ENCODE data around the gene JAG2.

Gene JAG2

GRCh38 chr14:105152794-105153241 is 15.8 kb downstream of the JAG2 start:
- Mint-ChIP-seq H3K4me1 (ENCODE audit: low read depth in 2 of 2) (no peaks in the 10 kb centered on the region), H3K9me3 (no peaks in the 10 kb centered on the region), H3K27ac (no peak overlapping the region), H3K4me3 (no peak overlapping the region), H3K27me3 (peaks cover 0 to 16% of the 10 kb centered on the region in 2 donors), H3K36me3 (ENCODE audit: insufficient read depth) (no peaks in the 10 kb centered on the region)
- DNase-seq (no peak), ATAC-seq (replicated peaks) (no peak)

- Mint-ChIP-seq H3K4me1 (ENCODE audit: low read depth in 2 of 2) (no peaks in the 10 kb centered on the region), H3K9me3 (no peaks in the 10 kb centered on the region), H3K36me3 (ENCODE audit: insufficient read depth) (no peaks in the 10 kb centered on the region), H3K4me3 (no peak overlapping the region), H3K27me3 (peaks cover 0 to 9% of the 10 kb centered on the region in 2 donors), H3K27ac (no peak overlapping the region)
- no peak for DNase-seq
- ATAC-seq (replicated peaks) = no peak
Observed at GRCh38 chr14:105151838-105152793, 16.5 kb downstream of the JAG2 start.

GRCh38 chr14:105151084-105151837 is 17.3 kb downstream of the JAG2 start:
- Mint-ChIP-seq H3K4me3 (no peak overlapping the region), H3K9me3 (no peaks in the 10 kb centered on the region), H3K27ac (no peak overlapping the region), H3K27me3 (peaks cover 0 to under 1% of the 10 kb centered on the region in 2 donors), H3K36me3 (ENCODE audit: insufficient read depth) (no peaks in the 10 kb centered on the region), H3K4me1 (ENCODE audit: low read depth in 2 of 2) (no peaks in the 10 kb centered on the region)
- DNase-seq = no peak
- ATAC-seq (replicated peaks) = no peak

- Mint-ChIP-seq H3K36me3 (ENCODE audit: insufficient read depth) (no peaks in the 10 kb centered on the region), H3K9me3 (no peaks in the 10 kb centered on the region), H3K4me1 (ENCODE audit: low read depth in 2 of 2) (no peaks in the 10 kb centered on the region), H3K27ac (no peak overlapping the region), H3K4me3 (no peak overlapping the region), H3K27me3 (no peaks in the 10 kb centered on the region)
- DNase-seq = no peak
- ATAC-seq (replicated peaks) = no peak
Observed at GRCh38 chr14:105150368-105151083, 18.1 kb downstream of the JAG2 start.

GRCh38 chr14:105150026-105150367 is 18.6 kb downstream of the JAG2 start:
- Mint-ChIP-seq H3K4me1 (ENCODE audit: low read depth in 2 of 2) (no peaks in the 10 kb centered on the region), H3K4me3 (no peak overlapping the region), H3K27me3 (no peaks in the 10 kb centered on the region), H3K36me3 (ENCODE audit: insufficient read depth) (no peaks in the 10 kb centered on the region), H3K27ac (no peak overlapping the region), H3K9me3 (no peaks in the 10 kb centered on the region)
- DNase-seq (no peak), ATAC-seq (replicated peaks) (no peak)

GRCh38 chr14:105149146-105149781 is 19.3 kb downstream of the JAG2 start:
- no peaks in the 10 kb centered on the region for H3K27me3 Mint-ChIP-seq
- H3K27ac Mint-ChIP-seq = no peak overlapping the region
- H3K36me3 Mint-ChIP-seq (ENCODE audit: insufficient read depth) = no peaks in the 10 kb centered on the region
- no peak for ATAC-seq (replicated peaks)
- no peak for DNase-seq
- no peaks in the 10 kb centered on the region for H3K9me3 Mint-ChIP-seq
- no peak overlapping the region for H3K4me3 Mint-ChIP-seq
- no peaks in the 10 kb centered on the region for H3K4me1 Mint-ChIP-seq (ENCODE audit: low read depth in 2 of 2)

GRCh38 chr14:105148604-105149145 is 19.9 kb downstream of the JAG2 start:
- H3K36me3 Mint-ChIP-seq (ENCODE audit: insufficient read depth) = no peaks in the 10 kb centered on the region
- H3K4me1 Mint-ChIP-seq (ENCODE audit: low read depth in 2 of 2) = no peaks in the 10 kb centered on the region
- no peak overlapping the region for H3K27ac Mint-ChIP-seq
- H3K4me3 Mint-ChIP-seq = no peak overlapping the region
- ATAC-seq (replicated peaks) (no peak), DNase-seq (no peak)
- no peaks in the 10 kb centered on the region for H3K9me3 Mint-ChIP-seq
- no peaks in the 10 kb centered on the region for H3K27me3 Mint-ChIP-seq

GRCh38 chr14:105147671-105148603 is 20.6 kb downstream of the JAG2 start:
- Mint-ChIP-seq H3K36me3 (ENCODE audit: insufficient read depth) (no peaks in the 10 kb centered on the region), H3K9me3 (no peaks in the 10 kb centered on the region), H3K4me3 (no peak overlapping the region), H3K27me3 (no peaks in the 10 kb centered on the region), H3K27ac (no peak overlapping the region), H3K4me1 (ENCODE audit: low read depth in 2 of 2) (no peaks in the 10 kb centered on the region)
- ATAC-seq (replicated peaks) = no peak
- DNase-seq = no peak

- no peaks in the 10 kb centered on the region for H3K36me3 Mint-ChIP-seq (ENCODE audit: insufficient read depth)
- H3K27me3 Mint-ChIP-seq = no peaks in the 10 kb centered on the region
- DNase-seq = no peak
- no peaks in the 10 kb centered on the region for H3K9me3 Mint-ChIP-seq
- ATAC-seq (replicated peaks) = no peak
- no peaks in the 10 kb centered on the region for H3K4me1 Mint-ChIP-seq (ENCODE audit: low read depth in 2 of 2)
- H3K4me3 Mint-ChIP-seq = no peak overlapping the region
- H3K27ac Mint-ChIP-seq = no peak overlapping the region
Observed at GRCh38 chr14:105146976-105147635, 21.5 kb downstream of the JAG2 start.

- no peak overlapping the region for H3K4me3 Mint-ChIP-seq
- ATAC-seq (replicated peaks) (no peak), DNase-seq (no peak)
- H3K9me3 Mint-ChIP-seq = peaks cover 0 to 2% of the 10 kb centered on the region in 2 donors
- H3K36me3 Mint-ChIP-seq (ENCODE audit: insufficient read depth) = no peaks in the 10 kb centered on the region
- H3K4me1 Mint-ChIP-seq (ENCODE audit: low read depth in 2 of 2) = no peaks in the 10 kb centered on the region
- no peaks in the 10 kb centered on the region for H3K27me3 Mint-ChIP-seq
- H3K27ac Mint-ChIP-seq = no peak overlapping the region
Observed at GRCh38 chr14:105146181-105146975, 22.2 kb downstream of the JAG2 start.

- H3K36me3 Mint-ChIP-seq (ENCODE audit: insufficient read depth) = no peaks in the 10 kb centered on the region
- DNase-seq (no peak), ATAC-seq (replicated peaks) (no peak)
- H3K27me3 Mint-ChIP-seq = no peaks in the 10 kb centered on the region
- no peaks in the 10 kb centered on the region for H3K4me1 Mint-ChIP-seq (ENCODE audit: low read depth in 2 of 2)
- no peak overlapping the region for H3K27ac Mint-ChIP-seq
- peaks cover 0 to 2% of the 10 kb centered on the region in 2 donors for H3K9me3 Mint-ChIP-seq
- no peak overlapping the region for H3K4me3 Mint-ChIP-seq
Observed at GRCh38 chr14:105145381-105146180, 23.0 kb downstream of the JAG2 start.
